ENCODE data around the gene KSR1. TPM values are rescaled to one million over a fixed set of nuclear protein-coding genes. Genes with fewer than 3 reads are reported as not detected.

The KSR1 gene
- total and polyA plus RNA-seq, 9 of the 15 experiments (the other 6 are each of a cell fraction or from before 2014, with no cell fraction given): 1.4 to 51.7 (median 18.4) TPM

GRCh38 chr17:27577121-27577761, 121.0 kb downstream of the KSR1 start:
- Histone ChIP-seq H3K4me2 (ENCODE audit: insufficient read depth, low read length) (no peak overlapping the region), H3K9me1 (ENCODE audit: control insufficient read depth, insufficient read depth, low read length) (no peaks in the 10 kb centered on the region), H4K20me1 (replicated peaks; ENCODE audit: control insufficient read depth, insufficient read depth, low read length) (no peaks in the 10 kb centered on the region), H3K79me2 (ENCODE audit: control insufficient read depth, insufficient read depth, low read length) (peaks cover 74% of the 10 kb centered on the region), H3K9me3 (replicated peaks; ENCODE audit: control insufficient read depth, insufficient read depth, low read depth, low read length) (no peaks in the 10 kb centered on the region), H3K27ac (ENCODE audit: extremely low read depth, low read depth, low read length) (peak overlapping the region; percentile 92), H3K4me3 (no peak overlapping the region), H3K9ac (ENCODE audit: insufficient read depth in 1 of 2, low read depth in 2 of 2, low read length in 2 of 2) (peak overlapping the region; percentile 80 to 89), H3K36me3 (ENCODE audit: control insufficient read depth, insufficient read depth, low read length) (peaks cover 32% of the 10 kb centered on the region; the same call in 2 of the 3 replicates), H3K4me1 (replicated peaks in 1 of 2; ENCODE audit: control insufficient read depth in 2 of 2, insufficient read depth in 2 of 2, low read length in 2 of 2) (peaks cover 48 to 82% of the 10 kb centered on the region in 2 experiments), H2AFZ (ENCODE audit: low read depth, low read length) (no peak overlapping the region), H3K27me3 (ENCODE audit: control insufficient read depth in 2 of 2, insufficient read depth in 2 of 2, low read length in 2 of 2) (no peaks in the 10 kb centered on the region)
- ChIA-PET CTCF (ENCODE audit: low intra/inter-chr PET ratio) (no interaction called here), POLR2A (interaction anchor here (0.6 to 1.5 kb wide), 4 partner anchors 9 to 171 kb away, joined by 3 to 4 read pairs (median 4); no protein-coding TSS in a partner anchor)
- BruUV-seq (replicated peaks): no TSS peak
- intact Hi-C loops (cut with micrococcal nuclease): loop anchor here (10.0 kb wide), 3 partner anchors 82 to 492 kb away; no protein-coding TSS in a partner anchor
- WGBS (ENCODE audit: insufficient coverage, low coverage, missing lambda C conversion rate): 54% methylated on average over 18 of the region's 20 CpGs
- DNase-seq (ENCODE audit: extremely low read depth in 1 of 4, low spot score in 3 of 4) (peak; percentile 44 to 77 (median 54)), ATAC-seq (peak; percentile 35), FAIRE-seq (no peak)
- in situ Hi-C loops (cut with MboI): no loop called here
- TF ChIP-seq ZNF217 (CRISPR knock-in tag; IDR thresholded peaks at IDR 0.05): no peak
- no peak for TF ChIP-seq HEY1 (CRISPR knock-in tag; IDR thresholded peaks at IDR 0.05; ENCODE audit: borderline replicate concordance)
- peak in 1 of 2 experiments; percentile 56 for TF ChIP-seq E2F6 (IDR thresholded peaks at IDR 0.05; ENCODE audit: borderline replicate concordance in 1 of 2, extremely low read depth in 1 of 2, insufficient read depth in 1 of 2, insufficient read length in 1 of 2, low read depth in 1 of 2, low read length in 1 of 2, poor library complexity in 1 of 2, severe bottlenecking in 1 of 2)
- TF ChIP-seq ZNF318 (IDR thresholded peaks at IDR 0.05; ENCODE audit: borderline replicate concordance in 1 of 2, low read depth in 1 of 2): no peak
- TF ChIP-seq CBFA2T3 (IDR thresholded peaks at IDR 0.05): peak; percentile 11; the same call in 1 of the 2 replicates
- TF ChIP-seq ZNF354B (CRISPR knock-in tag; IDR thresholded peaks at IDR 0.05): no peak
- TF ChIP-seq MECOM (CRISPR knock-in tag; IDR thresholded peaks at IDR 0.05): no peak
- no peak for TF ChIP-seq ZSCAN32 (CRISPR knock-in tag; IDR thresholded peaks at IDR 0.05)
- no peak for TF ChIP-seq ZNF143 (CRISPR knock-in tag; IDR thresholded peaks at IDR 0.05)
- TF ChIP-seq ZFP36 (IDR thresholded peaks at IDR 0.05; ENCODE audit: low read depth, low read length, partially characterized antibody): peak; percentile 13
- no peak for TF ChIP-seq DNMT1 (IDR thresholded peaks at IDR 0.05)
- TF ChIP-seq PYGO2 (tag; IDR thresholded peaks at IDR 0.05): no peak
